Neuronal stem cell (in vitro differentiated cells): ENCODE results near the gene WWC1.

ENCODE experiments used
- DNase-seq: peaks from one replicate; pipeline ENCODE4 v3.0.0-alpha.2; 2013; ENCODE audit warnings: low spot score
- H2AFZ ChIP-seq: one replicate; pipeline ENCODE4 v1.6.1; 2013; ENCODE audit warnings: mild to moderate bottlenecking, low read length, inconsistent platforms
- H2AK5ac ChIP-seq: 2 replicates; pipeline ENCODE4 v1.6.1; 2013; ENCODE audit warnings: low read depth, mild to moderate bottlenecking, inconsistent platforms, low read length, moderate library complexity, mixed read lengths
- H2BK120ac ChIP-seq: 2 replicates; pipeline ENCODE4 v1.6.1; 2013; ENCODE audit warnings: low read depth, mild to moderate bottlenecking, inconsistent platforms, low read length, moderate library complexity, mixed read lengths
- H2BK12ac ChIP-seq: one replicate; pipeline ENCODE4 v1.6.1; 2013; ENCODE audit warnings: low read length, inconsistent platforms
- H2BK15ac ChIP-seq: 2 replicates; pipeline ENCODE4 v1.6.1; 2013; ENCODE audit warnings: mild to moderate bottlenecking, low read length, inconsistent platforms, mixed read lengths
- H2BK5ac ChIP-seq: one replicate; pipeline ENCODE4 v1.6.1; 2013; ENCODE audit warnings: inconsistent platforms, mild to moderate bottlenecking, low read length, moderate library complexity
- H3K14ac ChIP-seq: one replicate; pipeline ENCODE4 v1.6.1; 2013; ENCODE audit warnings: low read length, inconsistent platforms
- H3K18ac ChIP-seq: 2 replicates; pipeline ENCODE4 v1.6.1; 2013; ENCODE audit warnings: low read length, inconsistent platforms
- H3K23ac ChIP-seq: 2 replicates; pipeline ENCODE4 v1.6.1; 2013; ENCODE audit warnings: low read depth, mild to moderate bottlenecking, mixed read lengths, low read length, inconsistent platforms; ENCODE audit not compliant: poor library complexity
- H3K27ac ChIP-seq: replicated peaks from 3 replicates; pipeline ENCODE4 v1.5.1; 2013; ENCODE audit warnings: low read length, inconsistent platforms
- H3K27me3 ChIP-seq, 3 experiments: 2 replicates each; pipeline ENCODE4 v1.6.1; 2013; ENCODE audit warnings: low read length in 3 of 3, mild to moderate bottlenecking in 2 of 3, inconsistent platforms in 1 of 3, low read depth in 1 of 3, mixed read lengths in 1 of 3, moderate library complexity in 1 of 3; ENCODE audit not compliant: control insufficient read depth in 3 of 3, insufficient read depth in 3 of 3
- H3K36me3 ChIP-seq, 2 donors: replicated peaks in 1 of 2; 2 replicates each; pipeline ENCODE4 v1.6.1; 2013; ENCODE audit warnings: low read length in 2 of 2; ENCODE audit not compliant: control insufficient read depth in 2 of 2, insufficient read depth in 2 of 2
- H3K4ac ChIP-seq: 2 replicates; pipeline ENCODE4 v1.6.1; 2013; ENCODE audit warnings: inconsistent platforms, mild to moderate bottlenecking, low read length, moderate library complexity
- H3K4me1 ChIP-seq, 2 donors: 1 replicate in 1 of 2; 2 replicates in 1 of 2; pipeline ENCODE4 v1.6.1; 2013; ENCODE audit warnings: low read length in 2 of 2, low read depth in 1 of 2; ENCODE audit not compliant: control insufficient read depth in 2 of 2, insufficient read depth in 1 of 2
- H3K4me2 ChIP-seq: one replicate; pipeline ENCODE4 v1.6.1; 2013; ENCODE audit warnings: mild to moderate bottlenecking, low read length, inconsistent platforms; ENCODE audit not compliant: insufficient read depth, poor library complexity, severe bottlenecking
- H3K4me3 ChIP-seq, 2 donors: 2 replicates each; pipeline ENCODE4 v1.5.1; 2013; ENCODE audit warnings: low read length in 2 of 2, mild to moderate bottlenecking in 2 of 2, inconsistent platforms in 1 of 2, moderate library complexity in 1 of 2
- H3K79me1 ChIP-seq: one replicate; pipeline ENCODE4 v1.6.1; 2013; ENCODE audit warnings: low read depth, mild to moderate bottlenecking, inconsistent platforms, low read length, moderate library complexity
- H3K9ac ChIP-seq: one replicate; pipeline ENCODE4 v1.6.1; 2013; ENCODE audit warnings: mild to moderate bottlenecking, low read depth, low read length, inconsistent platforms; ENCODE audit not compliant: poor library complexity
- H3K9me3 ChIP-seq, 2 donors: replicated peaks in 1 of 2; 2 replicates each; pipeline versions ENCODE3 to v1.6.1; 2013; ENCODE audit warnings: low read length in 2 of 2, mild to moderate bottlenecking in 2 of 2, inconsistent platforms in 1 of 2, low read depth in 1 of 2, mixed read lengths in 1 of 2, moderate library complexity in 1 of 2; ENCODE audit not compliant: control insufficient read depth in 2 of 2, insufficient read depth in 1 of 2
- H4K8ac ChIP-seq: one replicate; pipeline ENCODE4 v1.6.1; 2013; ENCODE audit warnings: low read depth, mild to moderate bottlenecking, inconsistent platforms, low read length, moderate library complexity
- H4K91ac ChIP-seq: one replicate; pipeline ENCODE4 v1.6.1; 2013; ENCODE audit warnings: low read length, low read depth, mild to moderate bottlenecking, inconsistent platforms; ENCODE audit not compliant: poor library complexity
- WGBS, 2 donors: extraction: QIAGEN DNeasy Blood & Tissue Kit; methylation state at CpG; one replicate each; pipeline ENCODE4 v1.1.7; 2013; ENCODE audit warnings: missing lambda C conversion rate in 2 of 2, mixed read lengths in 1 of 2; ENCODE audit not compliant: insufficient read length in 2 of 2, insufficient replicate concordance in 1 of 2; ENCODE audit errors: extremely low coverage in 2 of 2; 5-methylcytosine and 5-hydroxymethylcytosine counted together

WWC1 gene

DNA sequence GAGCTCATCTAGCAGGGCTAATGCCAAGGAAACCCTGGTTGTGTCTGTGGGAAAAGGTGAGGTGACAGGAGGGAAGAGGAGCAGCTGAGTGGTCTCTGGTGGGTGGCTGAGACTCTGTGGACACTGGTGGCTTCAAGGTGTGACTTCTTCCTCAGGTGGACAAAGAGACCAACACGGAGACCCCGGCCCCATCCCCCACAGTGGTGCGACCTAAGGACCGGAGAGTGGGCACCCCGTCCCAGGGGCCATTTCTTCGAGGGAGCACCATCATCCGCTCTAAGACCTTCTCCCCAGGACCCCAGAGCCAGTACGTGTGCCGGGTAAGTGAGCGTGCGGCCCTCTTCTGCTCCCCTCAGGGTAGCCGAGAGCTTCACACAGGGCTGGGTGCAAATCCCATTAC lies 163.8 kb downstream of the WWC1 start:
- no peak overlapping the region for H3K23ac ChIP-seq
- H3K4me1 ChIP-seq, result peaks cover 0 to 6% of the 10 kb centered on the region in 2 donors
- H2BK15ac ChIP-seq, result no peak overlapping the region
- no peaks in the 10 kb centered on the region for H3K79me1 ChIP-seq
- H3K9me3 ChIP-seq, result peaks cover 3 to 12% of the 10 kb centered on the region in 2 donors
- H3K27ac ChIP-seq, result no peak overlapping the region
- no CpG with 5 or more reads among the region's 12 CpGs for WGBS, 2 donors
- no peak overlapping the region for H3K4me3 ChIP-seq
- no peak overlapping the region for H3K18ac ChIP-seq
- H3K36me3 ChIP-seq, result peaks cover 13 to 53% of the 10 kb centered on the region in 2 donors
- H2BK5ac ChIP-seq, result no peak overlapping the region
- no peak overlapping the region for H2BK120ac ChIP-seq
- no peak for DNase-seq
- H2AFZ ChIP-seq, result no peak overlapping the region
- no peak overlapping the region for H4K91ac ChIP-seq
- H4K8ac ChIP-seq, result no peak overlapping the region
- H3K9ac ChIP-seq, result no peak overlapping the region
- no peak overlapping the region for H2AK5ac ChIP-seq
- H3K14ac ChIP-seq, result no peak overlapping the region
- H3K4me2 ChIP-seq, result no peak overlapping the region
- no peaks in the 10 kb centered on the region for H3K27me3 ChIP-seq
- H2BK12ac ChIP-seq, result no peak overlapping the region
- H3K4ac ChIP-seq, result no peak overlapping the region

DNA sequence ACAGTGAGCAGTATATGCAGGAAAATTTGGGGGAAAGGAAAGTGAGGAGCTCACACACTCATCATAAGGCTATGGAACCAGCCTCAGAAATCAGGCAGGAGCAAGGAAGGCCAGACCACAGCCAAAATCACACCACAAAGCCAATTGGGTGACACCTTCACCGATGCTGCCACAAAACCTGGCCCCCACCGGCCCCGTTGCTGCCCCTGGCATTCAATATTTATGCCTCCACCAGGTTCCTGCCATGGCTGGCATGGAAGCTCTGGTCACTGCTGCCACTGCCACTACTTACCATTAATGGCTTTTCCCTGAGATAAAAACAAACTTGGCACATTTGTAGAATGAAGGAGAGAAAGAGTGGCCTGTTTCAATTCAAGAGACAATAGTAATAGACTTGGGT lies 166.1 kb downstream of the WWC1 start:
- H3K27me3 ChIP-seq, result no peaks in the 10 kb centered on the region
- peaks cover 13 to 59% of the 10 kb centered on the region in 2 donors for H3K36me3 ChIP-seq
- H2AFZ ChIP-seq, result no peak overlapping the region
- no peak overlapping the region for H2BK5ac ChIP-seq
- DNase-seq, result no peak
- no peak overlapping the region for H4K91ac ChIP-seq
- no peak overlapping the region for H3K14ac ChIP-seq
- no peak overlapping the region for H4K8ac ChIP-seq
- no peak overlapping the region for H3K23ac ChIP-seq
- peaks cover 3 to 12% of the 10 kb centered on the region in 2 donors for H3K9me3 ChIP-seq
- no peak overlapping the region for H3K4me2 ChIP-seq
- no peak overlapping the region for H3K18ac ChIP-seq
- peaks cover 0 to 12% of the 10 kb centered on the region in 2 donors for H3K4me1 ChIP-seq
- no CpG with 5 or more reads among the region's 3 CpGs for WGBS, 2 donors
- H2BK120ac ChIP-seq, result no peak overlapping the region
- no peak overlapping the region for H2BK12ac ChIP-seq
- H3K9ac ChIP-seq, result no peak overlapping the region
- no peak overlapping the region for H3K4ac ChIP-seq
- no peak overlapping the region for H2AK5ac ChIP-seq
- H2BK15ac ChIP-seq, result no peak overlapping the region
- H3K27ac ChIP-seq, result no peak overlapping the region
- no peaks in the 10 kb centered on the region for H3K79me1 ChIP-seq
- H3K4me3 ChIP-seq, result no peak overlapping the region

DNA sequence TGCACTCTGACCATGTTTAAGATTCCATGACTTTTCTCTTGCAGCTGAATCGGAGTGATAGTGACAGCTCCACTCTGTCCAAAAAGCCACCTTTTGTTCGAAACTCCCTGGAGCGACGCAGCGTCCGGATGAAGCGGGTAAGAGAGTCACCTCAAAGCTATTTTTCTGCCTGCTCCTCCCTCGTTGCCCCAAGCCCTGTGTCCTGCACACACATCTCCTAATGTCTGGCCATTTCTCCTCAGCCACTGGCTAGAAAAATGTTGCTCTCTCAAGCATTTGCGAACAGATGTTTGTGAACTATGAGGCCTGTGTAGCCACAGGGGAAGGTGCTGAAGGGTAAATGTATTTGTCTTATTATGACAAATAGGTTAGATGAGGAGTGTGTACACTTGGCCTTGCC lies 169.2 kb downstream of the WWC1 start:
- no peak overlapping the region for H2BK12ac ChIP-seq
- H4K91ac ChIP-seq, result no peak overlapping the region
- no peaks in the 10 kb centered on the region for H3K79me1 ChIP-seq
- H2BK120ac ChIP-seq, result no peak overlapping the region
- no peak overlapping the region for H3K9ac ChIP-seq
- H3K36me3 ChIP-seq, result peaks cover 15 to 69% of the 10 kb centered on the region in 2 donors
- no peak overlapping the region for H3K18ac ChIP-seq
- H2BK15ac ChIP-seq, result no peak overlapping the region
- no peaks in the 10 kb centered on the region for H3K27me3 ChIP-seq
- no peak overlapping the region for H3K27ac ChIP-seq
- H2AFZ ChIP-seq, result no peak overlapping the region
- no peak overlapping the region for H3K4ac ChIP-seq
- no CpG with 5 or more reads among the region's 9 CpGs for WGBS, 2 donors
- no peak overlapping the region for H3K14ac ChIP-seq
- H2BK5ac ChIP-seq, result no peak overlapping the region
- H3K4me2 ChIP-seq, result no peak overlapping the region
- no peak overlapping the region for H2AK5ac ChIP-seq
- no peak overlapping the region for H3K23ac ChIP-seq
- H3K4me1 ChIP-seq, result peaks cover 0 to 12% of the 10 kb centered on the region in 2 donors
- no peak overlapping the region for H4K8ac ChIP-seq
- no peak overlapping the region for H3K4me3 ChIP-seq
- H3K9me3 ChIP-seq, result peaks cover 2 to 12% of the 10 kb centered on the region in 2 donors
- no peak for DNase-seq

DNA sequence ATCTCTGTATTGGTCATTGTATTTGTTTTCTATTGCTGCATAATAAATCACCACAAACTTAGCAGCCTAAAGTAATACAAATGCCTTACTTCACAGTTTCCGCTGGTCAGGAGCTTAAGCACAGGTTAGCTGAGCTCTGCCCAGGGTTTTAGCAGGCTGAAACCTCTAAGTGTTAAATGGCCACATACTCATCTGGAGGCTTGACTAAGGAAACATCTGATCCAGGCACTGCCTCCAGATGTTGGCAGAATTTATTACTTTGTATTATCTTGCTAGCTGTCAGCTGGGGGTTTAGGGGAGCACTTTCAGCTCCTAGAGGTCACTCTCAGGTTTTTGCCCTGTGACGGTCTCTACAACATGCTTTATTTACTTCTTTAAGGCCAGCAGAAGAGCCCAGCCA lies 171.6 kb downstream of the WWC1 start:
- Histone ChIP-seq H3K27ac (no peak overlapping the region), H2BK15ac (no peak overlapping the region), H2AFZ (no peak overlapping the region), H3K9ac (no peak overlapping the region), H2BK12ac (no peak overlapping the region), H3K79me1 (no peaks in the 10 kb centered on the region), H3K18ac (no peak overlapping the region), H3K36me3 (peaks cover 10 to 57% of the 10 kb centered on the region in 2 donors), H3K23ac (no peak overlapping the region), H2BK5ac (no peak overlapping the region), H3K4ac (no peak overlapping the region), H3K27me3 (no peaks in the 10 kb centered on the region), H3K4me3 (no peak overlapping the region), H2BK120ac (no peak overlapping the region), H4K8ac (no peak overlapping the region), H3K4me1 (peaks cover 0 to 12% of the 10 kb centered on the region in 2 donors), H4K91ac (no peak overlapping the region), H2AK5ac (no peak overlapping the region), H3K14ac (no peak overlapping the region), H3K9me3 (peaks cover 0 to 3% of the 10 kb centered on the region in 2 donors), H3K4me2 (no peak overlapping the region)
- no CpG with 5 or more reads among the region's 2 CpGs for WGBS, 2 donors
- no peak for DNase-seq
